ENCODE data around the gene DCXR. TPM values are rescaled to one million over a fixed set of nuclear protein-coding genes. Genes with fewer than 3 reads are reported as not detected.

Gene DCXR
- total and polyA plus RNA-seq, 2 of the 4 experiments (the other 2 are of a cell fraction) = 36.6 to 139 TPM

GRCh38 chr17:82043507-82043906 lies 6.0 kb upstream of the DCXR start:
- no peak for ATAC-seq (ENCODE audit: low read depth)
- in situ Hi-C loops (cut with MboI; ENCODE audit: low sequenced_read_pairs) = no loop called here
- Histone ChIP-seq H3K4me1 (ENCODE audit: control insufficient read depth, insufficient read depth, low read length) (no peaks in the 10 kb centered on the region), H3K9ac (ENCODE audit: low read depth, low read length) (no peak overlapping the region), H3K36me3 (ENCODE audit: control insufficient read depth, insufficient read depth, low read length) (peaks cover 16% of the 10 kb centered on the region), H4K20me1 (ENCODE audit: insufficient read depth, low read length) (peaks cover 3% of the 10 kb centered on the region), H3K27me3 (ENCODE audit: control insufficient read depth, insufficient read depth, low read length) (no peaks in the 10 kb centered on the region), H4K8ac (ENCODE audit: low read depth in 2 of 2, low read length in 2 of 2) (no peak overlapping the region), H2BK15ac (ENCODE audit: low read depth, low read length) (no peak overlapping the region), H3K4ac (ENCODE audit: low read depth, low read length) (no peak overlapping the region), H3K14ac (replicated peaks; ENCODE audit: low read depth, low read length) (no peak overlapping the region), H3K79me1 (ENCODE audit: low read depth in 1 of 2, low read length in 2 of 2) (no peaks in the 10 kb centered on the region), H2BK120ac (ENCODE audit: low read depth, low read length) (no peak overlapping the region), H3K9me3 (ENCODE audit: control insufficient read depth, insufficient read depth, low read length) (no peaks in the 10 kb centered on the region), H3K9me1 (ENCODE audit: insufficient read depth, low read length) (peaks cover 9% of the 10 kb centered on the region), H2AFZ (replicated peaks; ENCODE audit: low read length, poor library complexity) (no peak overlapping the region), H2AK9ac (replicated peaks; ENCODE audit: low read depth, low read length, poor library complexity) (no peak overlapping the region), H3K4me2 (ENCODE audit: low read depth, low read length) (no peak overlapping the region), H4K5ac (ENCODE audit: low read depth, low read length) (no peak overlapping the region), H3K56ac (ENCODE audit: extremely low read depth, insufficient read depth, low read length) (no peak overlapping the region), H2AK5ac (ENCODE audit: low read depth, low read length) (no peak overlapping the region), H2BK20ac (ENCODE audit: low read depth, low read length) (no peak overlapping the region), H4K91ac (ENCODE audit: insufficient read depth, low read depth, low read length) (no peak overlapping the region), H3K23ac (ENCODE audit: low read depth, low read length) (no peak overlapping the region), H3K27ac (ENCODE audit: insufficient read depth, low read length) (no peak overlapping the region), H2BK5ac (ENCODE audit: low read depth, low read length, poor library complexity, severe bottlenecking) (no peak overlapping the region), H3K4me3 (ENCODE audit: insufficient read depth, low read depth, low read length) (no peak overlapping the region), H3K18ac (ENCODE audit: low read depth, low read length) (no peak overlapping the region)
- dilution Hi-C loops (cut with HindIII; ENCODE audit: low sequenced_read_pairs, unreplicated experiment) = no loop called here
- no peak for TF ChIP-seq CHD1 (IDR thresholded peaks at IDR 0.05; ENCODE audit: low read depth, low read length)
- TF ChIP-seq RAD21 (IDR thresholded peaks at IDR 0.05; ENCODE audit: low read length) = no peak
- TF ChIP-seq FOS (IDR thresholded peaks at IDR 0.05; ENCODE audit: low read depth, low read length) = no peak
- no peak for TF ChIP-seq NFE2L2 (IDR thresholded peaks at IDR 0.05; ENCODE audit: low read depth, low read length)
- TF ChIP-seq BHLHE40 (IDR thresholded peaks at IDR 0.05; ENCODE audit: low read depth, low read length) = no peak
- intact Hi-C loops (cut with micrococcal nuclease) = no loop called here
- ChIA-PET POLR2A (ENCODE audit: unreplicated experiment) (no interaction called here), CTCF (no interaction called here)
- no peak for DNase-seq
- WGBS, 2 experiments (ENCODE audit: extremely low coverage in 2 of 2, insufficient read length in 1 of 2) = 89% methylated on average over 4 of the region's 16 CpGs; no CpG with 5 or more reads in 1 of the 2 experiments
- no TSS peak for BruUV-seq (replicated peaks)

Data from IMR-90 (cell line).